Endodermal cell (in vitro differentiated cells): ENCODE data around the gene ARHGEF11. TPM values are rescaled to one million over a fixed set of nuclear protein-coding genes. Genes with fewer than 3 reads are reported as not detected.

Source experiments
- DNase-seq: peaks from one replicate; pipeline ENCODE4 v3.0.0-alpha.2; 2017
- H3K27ac ChIP-seq: 2 replicates; pipeline ENCODE4 v1.5.1; 2013; ENCODE audit warnings: mild to moderate bottlenecking, low read depth, low read length, moderate library complexity
- H3K27me3 ChIP-seq: 2 replicates; pipeline ENCODE4 v1.6.1; 2013; ENCODE audit warnings: mild to moderate bottlenecking, low read length, moderate library complexity; ENCODE audit not compliant: insufficient read depth, control insufficient read depth, poor library complexity, severe bottlenecking
- H3K36me3 ChIP-seq: 2 replicates; pipeline ENCODE4 v1.7.0; 2013; ENCODE audit warnings: mild to moderate bottlenecking, low read length, moderate library complexity; ENCODE audit not compliant: control insufficient read depth, insufficient read depth
- H3K4me1 ChIP-seq: one replicate; pipeline ENCODE4 v1.7.0; 2013; ENCODE audit warnings: low read length; ENCODE audit not compliant: control insufficient read depth, insufficient read depth
- H3K4me3 ChIP-seq: 2 replicates; pipeline ENCODE4 v1.5.1; 2013; ENCODE audit warnings: mild to moderate bottlenecking, low read length, moderate library complexity
- H3K9ac ChIP-seq: 2 replicates; pipeline ENCODE4 v1.6.1; 2013; ENCODE audit warnings: mild to moderate bottlenecking, low read length, moderate library complexity; ENCODE audit not compliant: poor library complexity, severe bottlenecking; ENCODE audit errors: extremely low read depth
- H3K9me3 ChIP-seq: 2 replicates; pipeline ENCODE4 v1.6.1; 2013; ENCODE audit warnings: mild to moderate bottlenecking, low read length, moderate library complexity; ENCODE audit not compliant: control insufficient read depth
- H3K27ac Mint-ChIP-seq: 2 replicates; pipeline ENCODE4 v1.8.0; 2020; ENCODE audit warnings: mixed read lengths
- H3K27me3 Mint-ChIP-seq: 2 replicates; pipeline ENCODE4 v1.8.0; 2021; ENCODE audit warnings: mild to moderate bottlenecking, mixed read lengths; ENCODE audit not compliant: insufficient read depth
- H3K36me3 Mint-ChIP-seq: 2 replicates; pipeline ENCODE4 v1.8.0; 2020; ENCODE audit warnings: low read depth, mixed read lengths
- H3K4me1 Mint-ChIP-seq: 2 replicates; pipeline ENCODE4 v1.8.0; 2020; ENCODE audit warnings: mixed read lengths
- H3K4me3 Mint-ChIP-seq: 2 replicates; pipeline ENCODE4 v1.8.0; 2020; ENCODE audit warnings: mild to moderate bottlenecking, moderate library complexity, mixed read lengths
- H3K9me3 Mint-ChIP-seq: 2 replicates; pipeline ENCODE4 v1.8.0; 2020; ENCODE audit warnings: mild to moderate bottlenecking, mixed read lengths
- WGBS, 2 experiments: methylation state at CpG; one replicate each; pipeline versions ENCODE4 v1.1.5 to v1.1.7; 2013; ENCODE audit warnings: missing lambda C conversion rate in 2 of 2, mixed read lengths in 1 of 2; ENCODE audit not compliant: insufficient coverage in 1 of 2, insufficient read length in 1 of 2; 5-methylcytosine and 5-hydroxymethylcytosine counted together
- total RNA-seq, 2 donors: library from RNA; stranded (reverse); fragmentation: NEBNext Ultra II Directional in 1 of 2; extraction: Animal tissue kit (Norgen Biotek cat#: 25700) in 1 of 2; gene quantifications; 2 replicates in 1 of 2; 3 replicates in 1 of 2; pipeline ENCODE4 v1.2.1, GENCODE V29; 2021
- TF ChIP-seq, protein P1 (sequence below): fragments of 200-600 bp; sonication (generic); conservative IDR thresholded peaks from 2 replicates; pipeline ENCODE4 v1.5.0; 2021; ENCODE audit warnings: antibody characterized with exemption, mild to moderate bottlenecking

ARHGEF11 gene
- total RNA-seq, 2 donors from 2014 or later, result 54.2 to 56.5 TPM

DNA sequence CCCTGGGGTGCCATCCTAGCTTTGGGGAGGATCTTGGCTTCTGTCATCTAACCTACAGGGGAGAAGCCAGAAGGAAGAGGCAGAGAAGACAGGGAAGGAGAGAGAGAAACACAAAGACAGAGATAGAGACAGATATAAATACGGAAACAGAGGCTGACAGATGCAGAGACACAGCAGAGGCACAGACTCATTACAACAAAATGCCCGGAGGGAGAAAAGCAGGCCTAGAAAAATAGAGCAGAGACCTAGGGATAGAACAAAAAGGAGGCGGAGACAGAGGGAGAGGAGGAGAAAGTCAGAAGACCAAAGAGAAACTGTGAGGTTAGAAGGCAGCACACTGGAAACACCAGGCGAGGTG, 150.1 kb downstream of the ARHGEF11 start:
- H3K36me3 Mint-ChIP-seq, result no peaks in the 10 kb centered on the region
- H3K9me3 ChIP-seq, result no peaks in the 10 kb centered on the region
- 87 to 89% methylated on average over 4 of the region's 4 CpGs for WGBS, 2 experiments
- no peak overlapping the region for H3K9ac ChIP-seq
- no peak for DNase-seq
- no peak overlapping the region for H3K4me3 Mint-ChIP-seq
- H3K36me3 ChIP-seq, result no peaks in the 10 kb centered on the region
- no peaks in the 10 kb centered on the region for H3K9me3 Mint-ChIP-seq
- peaks cover 55% of the 10 kb centered on the region for H3K27me3 Mint-ChIP-seq
- H3K27ac ChIP-seq, result no peak overlapping the region
- TF ChIP-seq, protein P1, sequence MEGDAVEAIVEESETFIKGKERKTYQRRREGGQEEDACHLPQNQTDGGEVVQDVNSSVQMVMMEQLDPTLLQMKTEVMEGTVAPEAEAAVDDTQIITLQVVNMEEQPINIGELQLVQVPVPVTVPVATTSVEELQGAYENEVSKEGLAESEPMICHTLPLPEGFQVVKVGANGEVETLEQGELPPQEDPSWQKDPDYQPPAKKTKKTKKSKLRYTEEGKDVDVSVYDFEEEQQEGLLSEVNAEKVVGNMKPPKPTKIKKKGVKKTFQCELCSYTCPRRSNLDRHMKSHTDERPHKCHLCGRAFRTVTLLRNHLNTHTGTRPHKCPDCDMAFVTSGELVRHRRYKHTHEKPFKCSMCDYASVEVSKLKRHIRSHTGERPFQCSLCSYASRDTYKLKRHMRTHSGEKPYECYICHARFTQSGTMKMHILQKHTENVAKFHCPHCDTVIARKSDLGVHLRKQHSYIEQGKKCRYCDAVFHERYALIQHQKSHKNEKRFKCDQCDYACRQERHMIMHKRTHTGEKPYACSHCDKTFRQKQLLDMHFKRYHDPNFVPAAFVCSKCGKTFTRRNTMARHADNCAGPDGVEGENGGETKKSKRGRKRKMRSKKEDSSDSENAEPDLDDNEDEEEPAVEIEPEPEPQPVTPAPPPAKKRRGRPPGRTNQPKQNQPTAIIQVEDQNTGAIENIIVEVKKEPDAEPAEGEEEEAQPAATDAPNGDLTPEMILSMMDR, result no peak
- H3K27ac Mint-ChIP-seq, result no peak overlapping the region
- peaks cover 6% of the 10 kb centered on the region for H3K4me1 Mint-ChIP-seq
- H3K4me3 ChIP-seq, result no peak overlapping the region
- no peaks in the 10 kb centered on the region for H3K4me1 ChIP-seq
- H3K27me3 ChIP-seq, result peaks cover 39% of the 10 kb centered on the region

DNA sequence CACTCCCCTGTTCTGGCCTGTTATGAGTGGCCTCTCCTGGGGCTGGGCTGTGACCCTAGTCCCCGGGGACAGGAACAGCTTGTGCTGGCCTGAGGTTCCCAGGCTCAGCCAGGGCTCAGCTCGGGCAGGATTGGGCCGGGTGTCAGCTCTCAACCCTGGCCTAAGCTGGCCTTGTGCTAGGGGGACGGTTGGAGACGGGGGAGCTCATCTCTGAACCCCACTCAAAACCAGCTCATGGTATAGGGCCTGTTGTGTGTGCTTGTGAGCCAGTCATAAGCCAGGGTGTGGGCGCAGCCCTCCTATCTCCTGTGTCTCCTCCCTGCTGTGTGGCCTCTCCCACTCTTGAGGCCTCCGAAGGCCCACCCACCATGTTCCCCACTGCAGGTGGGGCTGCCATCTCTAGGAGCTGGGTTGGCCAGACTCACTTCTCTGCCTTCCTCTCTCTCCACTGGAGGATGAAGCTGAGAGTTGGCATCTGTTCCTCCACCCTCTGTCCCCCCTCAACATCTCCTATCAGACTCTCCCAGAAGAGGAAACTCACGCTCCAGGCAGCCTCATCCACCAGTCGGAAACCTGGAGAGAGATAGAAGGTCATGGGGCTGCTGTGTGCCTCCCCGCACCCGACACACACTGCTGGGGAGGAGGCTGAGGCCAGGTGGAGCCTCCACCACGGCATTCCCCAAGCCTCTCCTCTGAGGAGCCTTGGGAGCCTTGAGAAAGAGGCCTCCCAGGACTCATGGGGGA, 150.7 kb downstream of the ARHGEF11 start:
- TF ChIP-seq, protein P1, result no peak
- Histone ChIP-seq H3K4me1 (no peaks in the 10 kb centered on the region), H3K4me3 (no peak overlapping the region), H3K36me3 (no peaks in the 10 kb centered on the region), H3K9me3 (no peaks in the 10 kb centered on the region), H3K9ac (no peak overlapping the region), H3K27ac (no peak overlapping the region), H3K27me3 (peaks cover 41% of the 10 kb centered on the region)
- WGBS, 2 experiments, result 93% methylated on average over 8 to 12 of the region's 12 CpGs
- H3K36me3 Mint-ChIP-seq, result no peaks in the 10 kb centered on the region
- no peaks in the 10 kb centered on the region for H3K9me3 Mint-ChIP-seq
- H3K4me1 Mint-ChIP-seq, result peaks cover 6% of the 10 kb centered on the region
- H3K27ac Mint-ChIP-seq, result no peak overlapping the region
- H3K4me3 Mint-ChIP-seq, result no peak overlapping the region
- no peak for DNase-seq
- peaks cover 59% of the 10 kb centered on the region for H3K27me3 Mint-ChIP-seq

DNA sequence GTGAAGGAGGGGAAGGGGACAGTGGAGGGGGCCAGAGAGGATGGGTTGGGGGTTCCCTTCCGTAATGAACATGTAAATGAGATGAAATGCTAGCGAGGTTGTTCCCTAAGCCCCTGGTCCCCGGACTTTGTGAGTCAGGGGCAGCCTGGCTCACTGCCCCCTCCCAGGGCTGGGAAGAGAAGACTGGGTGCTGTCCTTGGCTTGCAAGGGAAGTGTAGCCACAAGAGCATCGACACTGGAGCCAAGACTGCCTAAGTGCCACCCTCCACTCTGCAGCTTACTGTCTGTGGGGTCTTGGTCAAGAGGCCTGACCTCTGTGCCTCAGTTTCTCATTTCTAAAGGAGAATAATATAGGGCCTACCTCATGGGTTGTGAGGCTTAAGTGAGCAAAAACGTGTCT, 151.5 kb downstream of the ARHGEF11 start:
- H3K27me3 ChIP-seq, result peaks cover 41% of the 10 kb centered on the region
- DNase-seq, result no peak
- H3K4me3 ChIP-seq, result no peak overlapping the region
- Mint-ChIP-seq H3K4me3 (no peak overlapping the region), H3K9me3 (no peaks in the 10 kb centered on the region), H3K36me3 (no peaks in the 10 kb centered on the region), H3K27me3 (peaks cover 58% of the 10 kb centered on the region), H3K27ac (no peak overlapping the region), H3K4me1 (peaks cover 6% of the 10 kb centered on the region)
- H3K9ac ChIP-seq, result no peak overlapping the region
- TF ChIP-seq, protein P1, result peak; percentile 6
- 37 to 54% methylated on average over 3 to 5 of the region's 5 CpGs for WGBS, 2 experiments
- H3K9me3 ChIP-seq, result no peaks in the 10 kb centered on the region
- no peaks in the 10 kb centered on the region for H3K36me3 ChIP-seq
- H3K27ac ChIP-seq, result no peak overlapping the region
- no peaks in the 10 kb centered on the region for H3K4me1 ChIP-seq
